ENCODE measurements around the gene IDI1. TPM values are rescaled to one million over a fixed set of nuclear protein-coding genes. Genes with fewer than 3 reads are reported as not detected.

Gene IDI1
- total RNA-seq, 1 experiment from 2014 or later: 47.2 TPM

DNA sequence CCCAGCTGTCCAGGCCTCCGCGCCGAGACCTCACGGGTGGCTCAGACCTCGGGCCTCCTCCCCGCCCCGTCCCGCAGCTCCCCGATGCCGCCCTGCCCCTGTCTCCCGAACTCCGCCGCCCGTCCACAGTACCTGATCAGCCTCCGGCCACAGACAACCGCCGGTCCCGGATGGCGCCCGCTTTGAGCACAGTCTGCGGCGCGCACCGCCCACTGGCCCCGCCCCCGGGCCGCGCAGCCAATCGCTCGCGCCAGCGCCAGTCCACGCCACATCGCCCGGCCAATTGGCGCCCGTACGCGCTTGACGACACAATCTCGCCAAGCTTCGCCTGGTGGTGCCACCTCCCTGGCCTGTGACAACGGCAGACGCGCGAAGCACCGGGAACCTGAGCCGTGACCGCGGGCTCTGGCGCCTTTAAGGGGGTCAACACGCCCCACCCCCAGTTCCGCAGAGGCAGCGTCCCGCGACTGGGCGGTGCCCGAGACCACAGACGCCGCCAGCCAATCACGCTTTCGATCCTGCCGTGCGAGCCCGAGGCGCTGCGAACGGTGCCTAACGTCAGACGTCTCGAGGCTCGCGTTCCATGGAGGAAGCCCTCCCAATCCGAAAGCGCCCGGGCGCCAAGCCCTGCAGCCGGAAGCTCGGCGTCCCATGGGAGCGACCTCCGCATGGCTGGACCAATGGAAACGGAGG lies at the start of gene IDI1 (continued):
- TF ChIP-seq, protein P1, sequence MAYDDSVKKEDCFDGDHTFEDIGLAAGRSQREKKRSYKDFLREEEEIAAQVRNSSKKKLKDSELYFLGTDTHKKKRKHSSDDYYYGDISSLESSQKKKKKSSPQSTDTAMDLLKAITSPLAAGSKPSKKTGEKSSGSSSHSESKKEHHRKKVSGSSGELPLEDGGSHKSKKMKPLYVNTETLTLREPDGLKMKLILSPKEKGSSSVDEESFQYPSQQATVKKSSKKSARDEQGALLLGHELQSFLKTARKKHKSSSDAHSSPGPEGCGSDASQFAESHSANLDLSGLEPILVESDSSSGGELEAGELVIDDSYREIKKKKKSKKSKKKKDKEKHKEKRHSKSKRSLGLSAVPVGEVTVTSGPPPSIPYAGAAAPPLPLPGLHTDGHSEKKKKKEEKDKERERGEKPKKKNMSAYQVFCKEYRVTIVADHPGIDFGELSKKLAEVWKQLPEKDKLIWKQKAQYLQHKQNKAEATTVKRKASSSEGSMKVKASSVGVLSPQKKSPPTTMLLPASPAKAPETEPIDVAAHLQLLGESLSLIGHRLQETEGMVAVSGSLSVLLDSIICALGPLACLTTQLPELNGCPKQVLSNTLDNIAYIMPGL (CRISPR knock-in tag; IDR thresholded peaks at IDR 0.05): peak; percentile 68; the same call in 1 of the 2 replicates
- TF ChIP-seq EMX1 (CRISPR knock-in tag; IDR thresholded peaks at IDR 0.05) (0 out of 2 replicates have a peak, but pooled peaks have one; percentile 21), ZNF138 (CRISPR knock-in tag; conservative IDR thresholded peaks at IDR 0.05) (peak; percentile 86; the same call in 1 of the 2 replicates)
- TF ChIP-seq, protein P2, sequence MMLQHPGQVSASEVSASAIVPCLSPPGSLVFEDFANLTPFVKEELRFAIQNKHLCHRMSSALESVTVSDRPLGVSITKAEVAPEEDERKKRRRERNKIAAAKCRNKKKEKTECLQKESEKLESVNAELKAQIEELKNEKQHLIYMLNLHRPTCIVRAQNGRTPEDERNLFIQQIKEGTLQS (CRISPR knock-in tag; conservative IDR thresholded peaks at IDR 0.05): no peak

DNA sequence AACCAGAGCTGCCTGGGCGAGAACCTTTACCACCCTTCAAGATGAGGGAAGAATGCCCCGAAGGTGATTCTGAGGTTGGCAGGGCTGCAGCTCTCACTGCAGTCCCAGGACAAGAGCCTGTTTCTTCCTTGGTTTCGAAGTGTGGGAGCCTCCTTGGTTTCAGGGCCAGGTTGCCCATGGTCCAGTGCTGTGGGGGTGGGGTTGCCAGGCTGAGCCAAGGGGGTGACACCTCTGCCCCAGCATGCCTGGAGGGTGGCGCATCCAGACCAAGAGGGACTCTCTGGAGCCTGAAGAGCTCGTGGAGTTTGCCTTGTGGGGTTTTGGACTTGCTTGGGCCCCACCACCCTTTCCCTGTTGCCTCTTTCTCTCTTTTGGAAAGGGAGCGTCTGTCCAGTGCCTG lies 48.5 kb upstream of the IDI1 start:
- Mint-ChIP-seq H3K9me3 (no peaks in the 10 kb centered on the region), H3K4me1 (peaks cover 12% of the 10 kb centered on the region), H3K27ac (no peak overlapping the region), H3K4me3 (no peak overlapping the region), H3K36me3 (peaks cover 19% of the 10 kb centered on the region), H3K27me3 (ENCODE audit: low read depth) (no peaks in the 10 kb centered on the region)
- ChIA-PET CTCF (interaction anchor here (1.4 to 1.6 kb wide), 2 partner anchors 13 to 22 kb away, joined by 3 to 5 read pairs; no protein-coding TSS in a partner anchor), POLR2A (interaction anchor here (0.6 kb wide), 1 partner anchor 7 kb away, joined by 3 read pairs; no protein-coding TSS in a partner anchor)
- no peak for TF ChIP-seq FOXP1 (CRISPR knock-in tag; IDR thresholded peaks at IDR 0.05; ENCODE audit: borderline replicate concordance)
- TF ChIP-seq, protein P3, sequence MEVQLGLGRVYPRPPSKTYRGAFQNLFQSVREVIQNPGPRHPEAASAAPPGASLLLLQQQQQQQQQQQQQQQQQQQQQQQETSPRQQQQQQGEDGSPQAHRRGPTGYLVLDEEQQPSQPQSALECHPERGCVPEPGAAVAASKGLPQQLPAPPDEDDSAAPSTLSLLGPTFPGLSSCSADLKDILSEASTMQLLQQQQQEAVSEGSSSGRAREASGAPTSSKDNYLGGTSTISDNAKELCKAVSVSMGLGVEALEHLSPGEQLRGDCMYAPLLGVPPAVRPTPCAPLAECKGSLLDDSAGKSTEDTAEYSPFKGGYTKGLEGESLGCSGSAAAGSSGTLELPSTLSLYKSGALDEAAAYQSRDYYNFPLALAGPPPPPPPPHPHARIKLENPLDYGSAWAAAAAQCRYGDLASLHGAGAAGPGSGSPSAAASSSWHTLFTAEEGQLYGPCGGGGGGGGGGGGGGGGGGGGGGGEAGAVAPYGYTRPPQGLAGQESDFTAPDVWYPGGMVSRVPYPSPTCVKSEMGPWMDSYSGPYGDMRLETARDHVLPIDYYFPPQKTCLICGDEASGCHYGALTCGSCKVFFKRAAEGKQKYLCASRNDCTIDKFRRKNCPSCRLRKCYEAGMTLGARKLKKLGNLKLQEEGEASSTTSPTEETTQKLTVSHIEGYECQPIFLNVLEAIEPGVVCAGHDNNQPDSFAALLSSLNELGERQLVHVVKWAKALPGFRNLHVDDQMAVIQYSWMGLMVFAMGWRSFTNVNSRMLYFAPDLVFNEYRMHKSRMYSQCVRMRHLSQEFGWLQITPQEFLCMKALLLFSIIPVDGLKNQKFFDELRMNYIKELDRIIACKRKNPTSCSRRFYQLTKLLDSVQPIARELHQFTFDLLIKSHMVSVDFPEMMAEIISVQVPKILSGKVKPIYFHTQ (CRISPR knock-in tag; IDR thresholded peaks at IDR 0.05): no peak
- ATAC-seq (no peak), DNase-seq (ENCODE audit: low spot score) (no peak)

DNA sequence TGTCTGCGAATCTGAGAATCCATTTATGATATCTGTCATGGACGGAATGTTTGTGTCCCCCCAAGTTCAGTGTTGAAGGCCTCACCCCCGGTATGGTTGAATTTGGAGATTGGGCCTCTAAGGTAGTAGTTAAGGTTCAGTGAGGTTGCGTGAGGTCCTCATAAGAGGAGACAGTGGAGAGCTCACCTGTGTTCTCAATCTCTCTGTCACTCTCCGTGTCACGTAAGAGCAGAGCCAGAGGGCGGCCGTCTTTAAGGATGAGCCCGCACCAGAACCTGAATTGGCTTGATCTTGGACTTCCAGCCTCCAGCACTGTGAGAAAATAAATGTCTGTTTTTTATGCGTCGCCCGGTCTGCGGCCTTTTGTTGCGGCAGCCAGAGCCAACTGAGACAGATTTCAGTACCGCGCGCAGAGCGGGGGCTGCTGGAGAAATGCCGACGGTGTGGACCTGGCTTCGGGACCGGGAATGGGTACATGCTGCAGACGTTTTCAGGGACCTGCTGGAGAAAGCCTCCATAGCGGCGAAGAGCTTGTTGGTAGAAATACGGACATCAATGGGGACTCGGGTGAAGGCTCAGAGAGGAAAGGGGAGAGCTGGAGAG lies 47.5 kb upstream of the IDI1 start:
- Mint-ChIP-seq H3K4me3 (no peak overlapping the region), H3K9me3 (no peaks in the 10 kb centered on the region), H3K27ac (no peak overlapping the region), H3K27me3 (ENCODE audit: low read depth) (no peaks in the 10 kb centered on the region), H3K36me3 (peaks cover 10% of the 10 kb centered on the region), H3K4me1 (peaks cover 5% of the 10 kb centered on the region)
- CTCF ChIA-PET: interaction anchor here (1.4 kb wide), 1 partner anchor 14 kb away, joined by 5 read pairs; no protein-coding TSS in a partner anchor
- DNase-seq (ENCODE audit: low spot score) (no peak), ATAC-seq (no peak)
- POLR2A ChIA-PET: no interaction called here
- TF ChIP-seq, protein P4, sequence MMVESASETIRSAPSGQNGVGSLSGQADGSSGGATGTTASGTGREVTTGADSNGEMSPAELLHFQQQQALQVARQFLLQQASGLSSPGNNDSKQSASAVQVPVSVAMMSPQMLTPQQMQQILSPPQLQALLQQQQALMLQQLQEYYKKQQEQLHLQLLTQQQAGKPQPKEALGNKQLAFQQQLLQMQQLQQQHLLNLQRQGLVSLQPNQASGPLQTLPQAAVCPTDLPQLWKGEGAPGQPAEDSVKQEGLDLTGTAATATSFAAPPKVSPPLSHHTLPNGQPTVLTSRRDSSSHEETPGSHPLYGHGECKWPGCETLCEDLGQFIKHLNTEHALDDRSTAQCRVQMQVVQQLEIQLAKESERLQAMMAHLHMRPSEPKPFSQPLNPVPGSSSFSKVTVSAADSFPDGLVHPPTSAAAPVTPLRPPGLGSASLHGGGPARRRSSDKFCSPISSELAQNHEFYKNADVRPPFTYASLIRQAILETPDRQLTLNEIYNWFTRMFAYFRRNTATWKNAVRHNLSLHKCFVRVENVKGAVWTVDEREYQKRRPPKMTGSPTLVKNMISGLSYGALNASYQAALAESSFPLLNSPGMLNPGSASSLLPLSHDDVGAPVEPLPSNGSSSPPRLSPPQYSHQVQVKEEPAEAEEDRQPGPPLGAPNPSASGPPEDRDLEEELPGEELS (CRISPR knock-in tag; IDR thresholded peaks at IDR 0.05): no peak
- TF ChIP-seq PRRX2 (CRISPR knock-in tag; IDR thresholded peaks at IDR 0.05) (no peak), NR2C2 (CRISPR knock-in tag; IDR thresholded peaks at IDR 0.05) (no peak), ZNF396 (CRISPR knock-in tag; IDR thresholded peaks at IDR 0.05; ENCODE audit: borderline replicate concordance) (no peak), SP1 (CRISPR knock-in tag; conservative IDR thresholded peaks at IDR 0.05) (no peak), GTF2I (CRISPR knock-in tag; conservative IDR thresholded peaks at IDR 0.05) (no peak), MXD4 (CRISPR knock-in tag; IDR thresholded peaks at IDR 0.05; ENCODE audit: borderline replicate concordance) (no peak)
- TF ChIP-seq, protein P5, sequence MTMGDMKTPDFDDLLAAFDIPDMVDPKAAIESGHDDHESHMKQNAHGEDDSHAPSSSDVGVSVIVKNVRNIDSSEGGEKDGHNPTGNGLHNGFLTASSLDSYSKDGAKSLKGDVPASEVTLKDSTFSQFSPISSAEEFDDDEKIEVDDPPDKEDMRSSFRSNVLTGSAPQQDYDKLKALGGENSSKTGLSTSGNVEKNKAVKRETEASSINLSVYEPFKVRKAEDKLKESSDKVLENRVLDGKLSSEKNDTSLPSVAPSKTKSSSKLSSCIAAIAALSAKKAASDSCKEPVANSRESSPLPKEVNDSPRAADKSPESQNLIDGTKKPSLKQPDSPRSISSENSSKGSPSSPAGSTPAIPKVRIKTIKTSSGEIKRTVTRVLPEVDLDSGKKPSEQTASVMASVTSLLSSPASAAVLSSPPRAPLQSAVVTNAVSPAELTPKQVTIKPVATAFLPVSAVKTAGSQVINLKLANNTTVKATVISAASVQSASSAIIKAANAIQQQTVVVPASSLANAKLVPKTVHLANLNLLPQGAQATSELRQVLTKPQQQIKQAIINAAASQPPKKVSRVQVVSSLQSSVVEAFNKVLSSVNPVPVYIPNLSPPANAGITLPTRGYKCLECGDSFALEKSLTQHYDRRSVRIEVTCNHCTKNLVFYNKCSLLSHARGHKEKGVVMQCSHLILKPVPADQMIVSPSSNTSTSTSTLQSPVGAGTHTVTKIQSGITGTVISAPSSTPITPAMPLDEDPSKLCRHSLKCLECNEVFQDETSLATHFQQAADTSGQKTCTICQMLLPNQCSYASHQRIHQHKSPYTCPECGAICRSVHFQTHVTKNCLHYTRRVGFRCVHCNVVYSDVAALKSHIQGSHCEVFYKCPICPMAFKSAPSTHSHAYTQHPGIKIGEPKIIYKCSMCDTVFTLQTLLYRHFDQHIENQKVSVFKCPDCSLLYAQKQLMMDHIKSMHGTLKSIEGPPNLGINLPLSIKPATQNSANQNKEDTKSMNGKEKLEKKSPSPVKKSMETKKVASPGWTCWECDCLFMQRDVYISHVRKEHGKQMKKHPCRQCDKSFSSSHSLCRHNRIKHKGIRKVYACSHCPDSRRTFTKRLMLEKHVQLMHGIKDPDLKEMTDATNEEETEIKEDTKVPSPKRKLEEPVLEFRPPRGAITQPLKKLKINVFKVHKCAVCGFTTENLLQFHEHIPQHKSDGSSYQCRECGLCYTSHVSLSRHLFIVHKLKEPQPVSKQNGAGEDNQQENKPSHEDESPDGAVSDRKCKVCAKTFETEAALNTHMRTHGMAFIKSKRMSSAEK (CRISPR knock-in tag; IDR thresholded peaks at IDR 0.05; ENCODE audit: borderline replicate concordance): no peak
- TF ChIP-seq, protein P6, sequence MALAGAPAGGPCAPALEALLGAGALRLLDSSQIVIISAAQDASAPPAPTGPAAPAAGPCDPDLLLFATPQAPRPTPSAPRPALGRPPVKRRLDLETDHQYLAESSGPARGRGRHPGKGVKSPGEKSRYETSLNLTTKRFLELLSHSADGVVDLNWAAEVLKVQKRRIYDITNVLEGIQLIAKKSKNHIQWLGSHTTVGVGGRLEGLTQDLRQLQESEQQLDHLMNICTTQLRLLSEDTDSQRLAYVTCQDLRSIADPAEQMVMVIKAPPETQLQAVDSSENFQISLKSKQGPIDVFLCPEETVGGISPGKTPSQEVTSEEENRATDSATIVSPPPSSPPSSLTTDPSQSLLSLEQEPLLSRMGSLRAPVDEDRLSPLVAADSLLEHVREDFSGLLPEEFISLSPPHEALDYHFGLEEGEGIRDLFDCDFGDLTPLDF (CRISPR knock-in tag; IDR thresholded peaks at IDR 0.05): no peak
- TF ChIP-seq, protein P7, sequence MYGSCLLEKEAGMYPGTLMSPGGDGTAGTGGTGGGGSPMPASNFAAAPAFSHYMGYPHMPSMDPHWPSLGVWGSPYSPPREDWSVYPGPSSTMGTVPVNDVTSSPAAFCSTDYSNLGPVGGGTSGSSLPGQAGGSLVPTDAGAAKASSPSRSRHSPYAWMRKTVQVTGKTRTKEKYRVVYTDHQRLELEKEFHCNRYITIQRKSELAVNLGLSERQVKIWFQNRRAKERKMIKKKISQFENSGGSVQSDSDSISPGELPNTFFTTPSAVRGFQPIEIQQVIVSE (CRISPR knock-in tag; IDR thresholded peaks at IDR 0.05; ENCODE audit: borderline replicate concordance): no peak
- TF ChIP-seq, protein P8, sequence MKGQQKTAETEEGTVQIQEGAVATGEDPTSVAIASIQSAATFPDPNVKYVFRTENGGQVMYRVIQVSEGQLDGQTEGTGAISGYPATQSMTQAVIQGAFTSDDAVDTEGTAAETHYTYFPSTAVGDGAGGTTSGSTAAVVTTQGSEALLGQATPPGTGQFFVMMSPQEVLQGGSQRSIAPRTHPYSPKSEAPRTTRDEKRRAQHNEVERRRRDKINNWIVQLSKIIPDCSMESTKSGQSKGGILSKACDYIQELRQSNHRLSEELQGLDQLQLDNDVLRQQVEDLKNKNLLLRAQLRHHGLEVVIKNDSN (CRISPR knock-in tag; IDR thresholded peaks at IDR 0.05): no peak
